Head of caudate nucleus (tissue), 42 donors: ENCODE measurements around the gene IL25.
"Not testable (repeated sequence)": the region's sequence is repeated elsewhere in the genome, so short reads cannot be mapped to it uniquely, and the experiment has no call there.

ENCODE experiments used
- DNase-seq, 42 donors: peaks; one replicate each; pipeline versions ENCODE4 v3.0.0 to v3.0.0-alpha.2; 2020 to 2021; ENCODE audit warnings: mixed read lengths in 7 of 42
- intact Hi-C: fragments of 100-400 bp; cut with DNase I; formaldehyde crosslinking; loops from one replicate; pipeline ENCODE4 v1.15.0; 2022

Gene IL25

DNA sequence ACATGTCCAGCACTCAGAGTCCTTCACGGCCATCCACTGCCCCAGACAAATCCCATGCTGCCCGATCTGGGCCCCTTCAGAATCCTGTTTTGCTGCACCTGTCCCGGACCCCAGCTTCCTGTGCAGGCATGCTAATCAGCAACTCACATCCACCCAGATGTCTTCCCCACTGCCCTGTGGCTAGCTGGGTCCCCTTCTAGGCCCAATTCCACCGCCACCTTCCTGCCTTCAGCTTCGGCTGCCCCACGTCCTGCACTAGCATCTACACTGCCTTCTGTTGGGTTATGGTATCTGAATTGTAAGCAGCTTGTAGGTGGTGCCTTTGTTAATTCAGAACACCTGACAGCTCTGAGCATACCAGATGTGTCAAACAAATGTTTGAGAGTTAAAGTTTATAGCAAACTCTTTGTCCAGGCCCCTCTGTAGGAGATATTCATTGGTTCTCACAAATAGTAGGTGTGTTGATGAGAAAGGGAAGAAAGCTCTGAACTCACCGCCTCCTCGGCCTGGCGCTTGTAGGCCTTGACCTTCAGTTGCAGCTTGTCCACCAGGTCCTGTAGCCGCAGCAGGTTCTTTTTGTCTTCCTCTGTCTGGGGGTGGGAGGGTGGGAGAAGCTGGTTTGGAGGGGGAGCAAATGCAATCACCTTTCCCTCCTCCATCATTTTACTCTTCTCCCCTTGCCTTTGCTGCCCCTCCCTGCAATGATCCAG lies 10.3 kb downstream of the IL25 start:
- DNase-seq = no peak
- intact Hi-C loops = no loop called here

DNA sequence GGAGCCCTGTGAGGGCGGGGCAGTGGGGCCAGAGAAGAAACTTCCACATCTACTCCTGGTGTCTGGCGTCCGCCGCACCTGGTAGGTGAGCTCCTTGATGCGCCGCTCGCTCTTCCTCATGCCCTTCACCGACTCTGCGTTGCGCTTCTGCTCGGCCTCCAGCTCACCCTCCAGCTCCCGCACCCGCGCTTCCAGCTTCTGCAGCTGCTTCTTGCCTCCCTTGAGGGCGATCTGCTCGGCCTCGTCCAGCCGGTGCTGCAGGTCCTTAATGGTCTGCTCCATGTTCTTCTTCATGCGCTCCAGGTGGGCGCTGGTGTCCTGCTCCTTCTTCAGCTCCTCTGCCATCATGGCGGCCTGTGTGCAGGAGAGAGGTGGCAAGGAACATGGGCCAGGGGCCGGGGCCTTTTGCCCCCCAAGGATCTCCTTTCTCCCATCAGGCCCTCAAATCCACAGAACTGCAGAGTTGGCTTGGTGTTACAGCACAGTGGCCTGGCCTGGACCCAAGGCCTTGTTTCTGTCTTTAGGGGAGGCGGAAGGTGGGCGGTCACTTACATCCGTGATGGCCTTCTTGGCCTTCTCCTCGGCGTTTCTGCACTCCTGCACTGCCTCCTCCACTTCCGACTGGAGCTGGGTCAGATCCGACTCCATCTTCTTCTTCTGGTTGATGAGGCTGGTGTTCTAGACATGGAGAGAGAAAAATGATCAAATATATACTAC lies 11.9 kb downstream of the IL25 start:
- no peak for DNase-seq
- intact Hi-C loops = no loop called here

DNA sequence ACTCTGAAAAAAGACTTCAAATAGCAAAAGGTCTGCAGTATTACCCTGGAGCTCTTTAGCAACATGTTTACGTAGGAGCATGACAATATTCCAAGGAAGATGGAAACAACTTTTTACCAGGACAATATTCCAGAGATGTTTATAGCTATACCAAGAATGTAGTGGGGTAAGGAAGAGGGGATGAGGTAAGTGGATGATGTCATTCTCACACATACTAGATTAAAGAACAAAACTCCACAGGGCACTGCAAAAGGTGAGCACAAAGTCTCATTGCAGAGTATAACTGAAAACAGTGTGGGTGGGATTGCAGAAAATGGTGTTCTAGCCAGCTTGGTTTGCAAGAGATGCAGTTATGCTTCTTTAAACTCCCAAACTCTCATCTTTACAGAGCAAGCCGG lies 12.6 kb downstream of the IL25 start:
- DNase-seq = no peak
- intact Hi-C loops = no loop called here

DNA sequence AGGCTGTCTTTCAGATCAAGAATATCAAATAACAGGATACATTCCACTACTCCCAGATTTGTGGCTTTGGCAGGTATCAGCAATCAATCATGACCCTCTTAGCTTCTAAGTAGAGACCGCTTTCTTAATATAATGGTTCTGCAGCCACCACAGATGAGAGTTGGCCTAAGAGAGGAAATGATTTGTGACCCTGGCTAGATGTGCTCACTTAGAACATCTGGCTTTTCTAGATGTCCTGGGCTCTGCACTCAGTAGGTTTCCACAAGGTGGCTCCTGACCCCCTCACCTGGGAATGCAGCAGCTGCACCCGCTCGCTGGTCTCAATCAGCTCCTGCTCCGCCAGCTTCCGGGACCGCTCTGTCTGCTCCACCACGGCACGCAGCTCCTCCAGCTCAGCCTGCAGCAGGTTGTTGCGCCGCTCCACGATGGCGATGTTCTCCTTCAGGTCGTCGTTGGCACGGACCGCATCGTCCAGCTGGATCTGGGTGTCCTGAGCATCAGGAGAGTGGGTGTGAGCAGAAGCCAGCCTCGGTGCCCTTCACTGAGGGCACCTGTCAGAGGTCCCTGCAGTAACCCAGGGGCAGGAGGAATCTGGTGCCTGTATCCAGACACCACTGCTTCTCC lies 13.1 kb downstream of the IL25 start:
- no peak for DNase-seq
- intact Hi-C loops = no loop called here

DNA sequence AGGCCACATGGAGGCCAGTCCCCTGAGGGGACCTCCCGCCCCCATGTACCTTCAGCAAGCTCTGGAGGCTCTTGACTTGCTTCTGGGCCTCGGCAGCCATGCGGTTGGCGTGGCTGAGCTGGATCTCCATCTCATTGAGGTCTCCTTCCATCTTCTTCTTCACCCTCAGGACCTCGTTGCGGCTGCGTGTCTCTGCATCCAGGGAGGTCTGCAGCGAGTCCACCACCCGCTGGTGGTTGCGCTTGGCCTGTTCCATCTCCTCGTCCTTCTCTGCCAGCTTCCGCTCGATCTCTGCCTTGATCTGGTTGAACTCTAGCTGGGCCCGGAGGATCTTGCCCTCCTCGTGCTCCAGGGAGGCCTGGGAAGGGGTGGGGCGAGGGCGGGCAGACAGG lies 13.7 kb downstream of the IL25 start:
- intact Hi-C loops, DNase-seq: not testable (repeated sequence)

DNA sequence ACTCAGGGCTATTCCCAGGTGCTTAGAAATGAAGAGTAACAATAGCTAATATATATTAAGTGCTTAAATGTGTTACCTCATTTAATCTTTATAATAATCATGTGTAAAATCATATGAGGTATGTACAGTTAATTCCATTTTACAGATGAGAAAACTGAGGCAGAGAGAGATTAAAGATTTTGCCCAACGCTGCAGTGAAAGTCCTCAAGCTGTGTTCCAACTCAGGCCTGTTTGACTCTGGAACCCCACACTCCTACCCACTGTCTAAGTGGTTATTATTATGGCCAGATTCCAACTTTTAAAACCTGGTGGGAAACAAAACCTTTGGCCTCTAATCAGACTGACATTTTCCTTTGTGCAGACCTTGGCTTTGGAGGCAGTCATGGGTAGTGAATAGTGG lies 14.4 kb downstream of the IL25 start:
- no peak for DNase-seq
- intact Hi-C loops = no loop called here

DNA sequence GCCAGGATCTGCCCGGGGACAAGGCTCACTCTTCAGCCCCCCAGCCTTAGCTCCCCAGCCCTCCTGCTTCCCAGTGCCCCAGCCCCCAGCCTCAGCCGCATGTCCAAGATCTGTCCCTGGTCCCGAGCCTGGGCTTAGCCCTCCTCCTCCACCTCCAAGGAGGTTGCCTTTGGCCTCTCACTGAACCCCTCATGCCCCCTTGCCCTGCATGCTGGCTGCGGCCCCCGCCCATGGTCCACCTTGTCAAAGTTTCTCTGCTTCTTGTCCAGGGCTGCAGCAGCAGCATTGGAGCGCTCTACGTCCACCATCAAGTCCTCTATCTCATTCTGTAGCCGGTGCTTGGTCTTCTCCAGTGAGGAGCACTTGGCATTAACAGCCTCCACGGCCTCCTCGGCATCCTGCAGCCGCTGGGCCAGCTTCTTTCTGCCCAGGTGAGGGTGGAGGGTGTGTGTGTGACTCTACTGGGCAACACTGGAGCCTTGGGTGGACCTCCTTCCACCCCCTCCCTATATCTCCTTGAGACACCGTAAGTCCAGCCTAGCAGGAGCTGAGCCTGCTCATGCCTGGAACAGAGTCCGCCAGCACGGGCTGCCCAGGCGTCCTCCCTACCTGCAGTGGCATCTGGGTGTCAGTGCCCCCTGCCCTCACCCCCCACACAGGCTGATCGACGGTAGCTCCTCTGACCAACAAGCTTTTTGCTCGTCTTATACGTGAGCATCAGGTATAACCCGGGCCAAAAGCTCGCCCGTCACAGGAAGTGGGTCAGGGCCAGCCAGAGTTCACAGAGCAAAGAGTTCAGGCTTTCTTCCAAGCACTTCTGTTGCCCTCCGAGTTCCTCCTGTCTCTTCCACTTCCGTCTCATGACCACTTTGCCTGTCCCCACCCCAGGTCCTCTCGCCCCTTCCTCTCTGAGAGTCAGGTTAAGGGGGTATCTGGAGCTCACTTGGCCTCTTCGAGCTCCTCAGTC lies 15.6 kb downstream of the IL25 start:
- intact Hi-C loops = no loop called here
- no peak for DNase-seq

DNA sequence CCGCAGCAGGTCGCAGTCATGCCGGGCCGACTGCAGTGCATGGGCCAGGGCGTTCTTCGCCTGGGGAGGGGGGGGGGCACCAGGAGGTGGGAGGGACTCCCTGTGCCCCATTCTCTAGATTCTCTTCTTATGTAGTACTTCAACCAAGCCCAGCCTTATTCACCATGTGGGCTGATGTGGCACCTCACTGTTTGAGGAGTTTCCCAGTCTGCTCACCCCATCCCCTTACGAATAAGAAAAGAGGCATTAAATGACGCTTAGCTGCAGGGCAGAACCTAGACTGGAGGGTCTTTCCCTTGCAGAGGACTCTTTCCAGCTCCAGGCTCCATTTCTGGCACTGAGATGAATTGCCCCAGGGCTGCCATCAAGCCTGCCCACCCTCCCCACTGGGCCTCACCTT lies 16.4 kb downstream of the IL25 start:
- DNase-seq = no peak
- intact Hi-C loops = no loop called here

DNA sequence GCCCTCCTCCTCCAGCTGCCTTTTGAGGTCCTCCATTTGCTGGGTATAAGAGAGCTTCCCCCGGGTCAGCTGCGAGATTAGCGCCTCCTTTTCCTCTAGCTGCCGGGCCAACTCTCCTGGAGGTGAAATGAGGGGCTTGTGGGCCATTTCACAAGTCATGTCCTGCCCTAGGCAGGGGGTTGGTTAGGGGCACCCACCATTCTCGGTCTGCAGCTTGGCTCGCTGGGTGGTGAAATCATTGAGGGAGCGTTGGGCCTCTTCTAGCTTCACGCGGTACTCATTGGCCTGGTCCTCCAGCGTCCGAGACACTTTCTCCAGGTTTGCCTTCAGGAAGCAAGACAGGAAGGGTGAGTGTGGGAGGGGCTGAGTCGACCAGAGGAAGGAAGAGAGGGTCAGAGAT lies 16.8 kb downstream of the IL25 start:
- no peak for DNase-seq
- intact Hi-C loops = no loop called here

DNA sequence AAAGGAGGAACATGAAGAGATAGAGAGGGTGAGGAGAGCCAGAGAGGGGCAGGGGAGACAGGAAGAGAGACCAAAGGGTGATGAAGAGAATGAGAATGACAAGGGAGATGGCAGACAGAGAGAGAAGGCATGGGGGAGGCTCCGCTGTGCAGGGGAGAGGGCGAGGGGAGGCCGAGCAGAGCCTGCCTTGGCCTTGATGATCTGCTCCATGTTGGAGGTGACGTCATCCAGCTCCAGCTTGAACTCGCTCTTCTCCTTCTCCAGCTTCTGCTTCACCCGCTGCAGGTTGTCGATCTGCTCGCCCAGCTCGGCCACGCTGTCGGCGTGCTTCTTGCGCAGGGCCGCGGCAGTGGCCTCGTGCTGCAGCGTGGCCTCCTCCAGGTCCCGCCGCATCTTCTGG lies 17.3 kb downstream of the IL25 start:
- DNase-seq, intact Hi-C loops: not testable (repeated sequence)

DNA sequence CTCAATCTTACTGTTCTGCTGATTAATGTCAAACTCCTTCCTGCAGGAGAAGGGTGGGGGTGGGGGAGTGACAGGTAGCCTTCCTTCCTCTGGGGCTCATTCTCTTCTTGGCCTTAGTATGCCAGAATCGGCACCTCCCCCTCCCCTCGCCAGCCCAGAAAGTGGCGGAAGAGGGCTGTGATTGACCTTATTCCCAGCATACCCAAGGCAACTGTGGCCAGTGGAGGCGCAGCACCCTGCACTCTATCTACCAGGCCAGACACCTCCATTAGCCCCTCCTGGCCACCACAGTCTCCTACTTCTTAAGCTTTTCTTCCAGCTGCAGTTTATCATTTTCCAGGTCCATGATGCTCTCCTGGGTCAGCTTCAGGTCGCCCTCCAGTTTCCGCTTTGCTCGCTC lies 20.0 kb downstream of the IL25 start:
- no peak for DNase-seq
- intact Hi-C loops = no loop called here

DNA sequence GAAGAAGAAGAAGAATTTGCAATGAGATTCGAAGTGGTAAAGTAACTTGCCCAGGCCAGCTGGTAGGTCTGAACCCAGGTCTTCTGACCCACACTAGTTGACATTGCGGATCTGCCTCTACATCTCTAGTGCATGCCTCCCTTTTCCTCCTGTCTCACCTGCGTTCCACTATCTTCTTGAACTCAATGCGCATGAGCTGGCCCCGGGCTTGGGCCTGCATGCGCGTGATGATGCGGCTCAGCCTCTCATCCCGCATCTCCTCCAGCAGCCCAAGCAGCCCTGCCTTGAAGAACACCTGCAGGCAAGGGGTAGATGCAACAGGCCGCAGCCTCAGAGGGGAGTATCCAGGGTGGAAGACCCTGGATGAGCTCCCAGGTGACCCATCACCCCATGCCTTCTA lies 23.5 kb downstream of the IL25 start:
- no peak for DNase-seq
- intact Hi-C loops = no loop called here

DNA sequence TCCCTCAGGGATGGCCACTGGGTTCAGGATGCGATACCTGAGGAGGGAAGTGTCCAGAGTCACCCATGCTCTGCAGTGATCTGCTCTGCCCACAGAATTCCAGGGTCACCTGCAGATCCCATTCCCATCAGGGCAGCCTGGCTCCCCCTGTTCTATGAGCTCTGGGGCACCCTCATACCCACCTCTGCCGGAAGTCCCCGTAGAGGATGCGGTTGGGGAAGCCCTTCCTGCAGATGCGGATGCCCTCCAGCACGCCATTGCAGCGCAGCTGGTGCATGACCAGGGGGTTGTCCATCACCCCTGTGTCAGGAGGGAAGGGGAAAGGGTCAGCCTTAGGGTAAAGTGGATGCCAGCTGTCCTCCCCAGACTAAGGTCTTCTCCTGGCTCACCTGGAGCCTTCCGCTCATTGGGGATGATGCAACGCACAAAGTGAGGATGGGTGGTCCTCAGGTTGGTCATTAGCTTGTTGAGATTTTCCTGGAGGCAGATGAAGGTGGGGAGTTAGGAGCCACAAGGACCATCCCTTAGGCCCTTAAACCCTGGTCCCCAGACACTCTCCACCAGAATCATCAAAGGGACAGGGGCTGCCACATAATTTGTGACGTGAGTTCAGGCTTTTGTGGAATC lies 24.3 kb downstream of the IL25 start:
- intact Hi-C loops = no loop called here

DNA sequence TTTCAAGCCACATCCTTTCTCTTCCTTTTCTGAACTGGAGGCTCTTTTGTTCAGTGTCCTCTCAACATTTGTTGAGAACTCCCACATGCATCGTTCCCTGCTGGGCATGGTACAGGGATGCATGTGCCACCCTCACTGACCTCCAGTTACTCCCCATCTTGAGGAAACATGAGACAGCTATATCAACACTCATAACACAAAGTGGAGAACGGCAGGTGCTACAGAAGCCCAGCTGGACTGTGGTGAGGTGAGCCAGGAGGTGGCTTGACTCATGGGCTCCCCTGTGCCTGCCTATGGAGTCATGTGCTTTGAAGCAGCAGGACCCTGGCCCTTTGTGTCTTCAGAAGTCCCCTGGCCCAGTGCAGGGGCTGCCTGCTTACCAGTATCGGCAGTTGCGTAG lies 25.7 kb downstream of the IL25 start:
- no peak for DNase-seq
- intact Hi-C loops = no loop called here

More for the DNA sequence above, 24.3 kb downstream of the IL25 start:
- DNase-seq = no peak

DNA sequence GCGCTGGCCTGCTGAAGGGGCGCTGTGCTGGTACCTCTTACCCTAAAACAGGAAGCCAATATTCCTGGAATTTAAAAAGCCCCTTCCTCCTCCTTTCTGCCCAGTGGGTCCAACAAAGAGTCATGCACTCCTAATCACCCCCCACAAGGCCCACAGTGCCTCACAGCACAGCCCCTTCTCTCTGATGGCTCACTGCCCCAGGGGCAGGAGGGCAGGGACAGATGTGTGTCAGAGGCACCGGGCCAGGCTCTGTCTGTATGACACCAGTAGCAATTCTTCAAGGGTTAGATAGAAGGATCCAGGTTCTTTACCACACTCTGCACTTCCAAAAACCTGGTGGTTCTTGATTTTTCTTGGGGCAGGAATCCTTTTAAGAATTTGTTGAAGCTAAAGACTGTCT lies 26.5 kb downstream of the IL25 start:
- no peak for DNase-seq

DNA sequence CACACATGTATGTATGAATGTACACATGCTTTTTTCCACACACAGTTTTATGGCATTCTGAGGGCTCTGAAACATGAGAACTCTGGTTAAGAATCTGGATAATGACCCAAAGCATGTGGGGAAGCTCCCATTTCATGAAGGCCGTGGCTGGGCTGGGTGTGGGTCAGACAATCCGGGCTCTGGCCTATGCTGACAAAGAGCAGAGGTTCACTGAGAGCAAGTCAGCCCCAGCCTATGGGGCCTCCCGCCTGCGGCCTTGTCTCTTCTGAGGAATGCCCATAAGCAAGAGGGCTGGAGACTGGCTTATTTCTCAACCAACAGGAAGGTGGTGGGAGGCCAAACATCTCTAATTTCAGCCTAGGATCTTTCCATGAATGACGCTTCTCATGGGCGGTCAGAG lies 27.0 kb downstream of the IL25 start:
- DNase-seq = no peak
- intact Hi-C loops = no loop called here

More for the DNA sequence above, 26.5 kb downstream of the IL25 start:
- intact Hi-C loops = no loop called here

DNA sequence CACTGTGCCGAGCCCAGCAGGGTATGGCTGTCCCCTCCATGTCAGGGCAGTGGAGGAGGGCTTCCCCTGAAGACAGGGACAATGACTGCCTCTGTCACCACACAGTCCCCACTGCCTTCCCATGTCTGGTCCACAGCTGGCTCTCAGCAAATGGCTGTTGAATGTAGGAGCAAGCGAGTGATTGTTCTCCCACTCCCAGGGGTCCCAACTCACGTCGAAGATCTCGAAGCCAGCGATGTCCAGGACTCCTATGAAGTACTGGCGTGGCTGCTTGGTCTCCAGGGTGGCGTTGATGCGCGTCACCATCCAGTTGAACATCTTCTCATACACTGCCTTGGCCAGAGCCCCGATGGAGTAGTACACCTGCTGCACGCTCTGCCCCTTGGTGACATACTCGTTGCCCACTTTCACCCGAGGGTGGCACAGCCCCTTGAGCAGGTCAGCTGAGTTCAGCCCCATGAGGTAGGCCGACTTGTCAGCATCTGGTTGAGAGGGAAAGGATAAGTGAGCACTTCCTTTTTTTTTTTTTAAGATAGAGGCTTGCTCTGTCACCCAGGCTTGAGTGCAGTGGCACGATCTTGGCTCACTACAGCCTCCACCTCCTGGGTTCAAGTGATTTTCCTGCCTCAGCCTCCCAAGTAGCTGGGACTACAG lies 28.0 kb downstream of the IL25 start:
- intact Hi-C loops, DNase-seq: not testable (repeated sequence)

DNA sequence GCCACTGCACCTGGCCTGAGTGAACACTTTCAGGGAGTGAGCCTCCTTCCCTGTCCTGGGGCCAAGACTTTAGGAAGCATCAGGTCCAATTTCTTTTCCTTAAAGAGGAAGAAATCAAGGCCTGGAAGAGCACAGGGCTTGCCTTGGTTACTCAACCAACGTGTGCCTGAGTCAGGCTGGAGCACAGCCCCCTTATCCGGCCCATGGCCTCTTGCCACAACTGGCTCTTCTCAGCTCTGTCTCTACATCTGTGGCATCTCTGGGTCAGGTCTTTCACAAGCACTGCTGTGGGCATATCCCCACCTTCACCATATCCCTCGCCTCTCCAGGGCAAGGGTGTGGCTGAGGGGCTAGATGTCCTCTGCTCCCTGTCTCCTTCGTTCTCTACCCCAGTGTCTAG lies 28.7 kb downstream of the IL25 start:
- intact Hi-C loops = no loop called here
- no peak for DNase-seq
